ENCODE data around the gene FAM53A. TPM values are rescaled to one million over a fixed set of nuclear protein-coding genes. Genes with fewer than 3 reads are reported as not detected.

FAM53A gene
- total and polyA plus RNA-seq, 5 donors from 2014 or later, result 0.76 to 3.6 (median 1.8) TPM

- H3K36me3 Mint-ChIP-seq, result no peaks in the 10 kb centered on the region
- no peaks in the 10 kb centered on the region for H3K9me3 Mint-ChIP-seq
Measured at GRCh38 chr4:1629699-1630083, 54.4 kb downstream of the FAM53A start.

GRCh38 chr4:1628892-1629698, 55.0 kb downstream of the FAM53A start:
- no peaks in the 10 kb centered on the region for H3K36me3 ChIP-seq (ENCODE audit: control insufficient read depth, insufficient read depth, low read length)
- no peak overlapping the region for H3K27ac ChIP-seq (ENCODE audit: insufficient read depth, low read length, poor library complexity, severe bottlenecking)
- no peak overlapping the region for H3K27ac Mint-ChIP-seq
- ATAC-seq (ENCODE audit: low read depth in 2 of 2), result peak; percentile 60 to 73
- H3K27me3 Mint-ChIP-seq, result no peaks in the 10 kb centered on the region
- H3K4me1 Mint-ChIP-seq, result no peaks in the 10 kb centered on the region
- H3K9me3 Mint-ChIP-seq, result no peaks in the 10 kb centered on the region
- H3K4me1 ChIP-seq (ENCODE audit: control insufficient read depth, insufficient read depth, low read length, poor library complexity, severe bottlenecking), result peaks cover 6% of the 10 kb centered on the region
- no peaks in the 10 kb centered on the region for H3K36me3 Mint-ChIP-seq
- no peak overlapping the region for H3K4me3 ChIP-seq (ENCODE audit: low read depth, low read length)
- H3K27me3 ChIP-seq (ENCODE audit: control insufficient read depth, insufficient read depth, low read length), result no peaks in the 10 kb centered on the region
- DNase-seq, result peak; percentile 44 to 58 (median 49)
- no peaks in the 10 kb centered on the region for H3K9me3 ChIP-seq (ENCODE audit: control insufficient read depth in 2 of 2, low read length in 2 of 2)
- H3K4me3 Mint-ChIP-seq, result no peak overlapping the region

More at GRCh38 chr4:1629699-1630083, 54.4 kb downstream of the FAM53A start:
- DNase-seq, result no peak
- Mint-ChIP-seq H3K27me3 (no peaks in the 10 kb centered on the region), H3K27ac (no peak overlapping the region), H3K4me3 (no peak overlapping the region), H3K4me1 (no peaks in the 10 kb centered on the region)
- no peak for ATAC-seq (ENCODE audit: low read depth in 2 of 2)
- peaks cover 6% of the 10 kb centered on the region for H3K4me1 ChIP-seq (ENCODE audit: control insufficient read depth, insufficient read depth, low read length, poor library complexity, severe bottlenecking)
- H3K27me3 ChIP-seq (ENCODE audit: control insufficient read depth, insufficient read depth, low read length), result no peaks in the 10 kb centered on the region
- H3K4me3 ChIP-seq (ENCODE audit: low read depth, low read length), result no peak overlapping the region
- H3K9me3 ChIP-seq (ENCODE audit: control insufficient read depth in 2 of 2, low read length in 2 of 2), result no peaks in the 10 kb centered on the region
- H3K36me3 ChIP-seq (ENCODE audit: control insufficient read depth, insufficient read depth, low read length), result no peaks in the 10 kb centered on the region
- no peak overlapping the region for H3K27ac ChIP-seq (ENCODE audit: insufficient read depth, low read length, poor library complexity, severe bottlenecking)

- no peaks in the 10 kb centered on the region for H3K9me3 ChIP-seq (ENCODE audit: control insufficient read depth in 2 of 2, low read length in 2 of 2)
- Mint-ChIP-seq H3K36me3 (no peaks in the 10 kb centered on the region), H3K4me1 (no peaks in the 10 kb centered on the region), H3K27ac (no peak overlapping the region), H3K9me3 (no peaks in the 10 kb centered on the region), H3K4me3 (no peak overlapping the region), H3K27me3 (no peaks in the 10 kb centered on the region)
- no peaks in the 10 kb centered on the region for H3K36me3 ChIP-seq (ENCODE audit: control insufficient read depth, insufficient read depth, low read length)
- H3K27me3 ChIP-seq (ENCODE audit: control insufficient read depth, insufficient read depth, low read length), result no peaks in the 10 kb centered on the region
- no peak overlapping the region for H3K27ac ChIP-seq (ENCODE audit: insufficient read depth, low read length, poor library complexity, severe bottlenecking)
- DNase-seq, result no peak
- no peak for ATAC-seq (ENCODE audit: low read depth in 2 of 2)
- H3K4me1 ChIP-seq (ENCODE audit: control insufficient read depth, insufficient read depth, low read length, poor library complexity, severe bottlenecking), result peaks cover 6% of the 10 kb centered on the region
- no peak overlapping the region for H3K4me3 ChIP-seq (ENCODE audit: low read depth, low read length)
Measured at GRCh38 chr4:1627417-1628313, 56.4 kb downstream of the FAM53A start.

GRCh38 chr4:1626941-1627340, 57.2 kb downstream of the FAM53A start:
- Mint-ChIP-seq H3K9me3 (no peaks in the 10 kb centered on the region), H3K36me3 (no peaks in the 10 kb centered on the region), H3K4me3 (no peak overlapping the region), H3K27ac (no peak overlapping the region), H3K4me1 (peaks cover 0 to under 1% (median 0%) of the 10 kb centered on the region in 4 donors), H3K27me3 (no peaks in the 10 kb centered on the region)
- no peaks in the 10 kb centered on the region for H3K9me3 ChIP-seq (ENCODE audit: control insufficient read depth in 2 of 2, low read length in 2 of 2)
- no peak for ATAC-seq (ENCODE audit: low read depth in 2 of 2)
- H3K36me3 ChIP-seq (ENCODE audit: control insufficient read depth, insufficient read depth, low read length), result no peaks in the 10 kb centered on the region
- peaks cover 6% of the 10 kb centered on the region for H3K4me1 ChIP-seq (ENCODE audit: control insufficient read depth, insufficient read depth, low read length, poor library complexity, severe bottlenecking)
- H3K4me3 ChIP-seq (ENCODE audit: low read depth, low read length), result no peak overlapping the region
- no peaks in the 10 kb centered on the region for H3K27me3 ChIP-seq (ENCODE audit: control insufficient read depth, insufficient read depth, low read length)
- H3K27ac ChIP-seq (ENCODE audit: insufficient read depth, low read length, poor library complexity, severe bottlenecking), result no peak overlapping the region
- no peak for DNase-seq

GRCh38 chr4:1626151-1626550, 58.0 kb downstream of the FAM53A start:
- Histone ChIP-seq H3K36me3 (ENCODE audit: control insufficient read depth, insufficient read depth, low read length) (no peaks in the 10 kb centered on the region), H3K4me3 (ENCODE audit: low read depth, low read length) (no peak overlapping the region), H3K27me3 (ENCODE audit: control insufficient read depth, insufficient read depth, low read length) (no peaks in the 10 kb centered on the region), H3K27ac (ENCODE audit: insufficient read depth, low read length, poor library complexity, severe bottlenecking) (no peak overlapping the region), H3K9me3 (ENCODE audit: control insufficient read depth in 2 of 2, low read length in 2 of 2) (no peaks in the 10 kb centered on the region), H3K4me1 (ENCODE audit: control insufficient read depth, insufficient read depth, low read length, poor library complexity, severe bottlenecking) (peaks cover 6% of the 10 kb centered on the region)
- DNase-seq (no peak), ATAC-seq (ENCODE audit: low read depth in 2 of 2) (no peak)
- Mint-ChIP-seq H3K4me1 (peaks cover 0 to 2% (median 0%) of the 10 kb centered on the region in 4 donors), H3K4me3 (no peak overlapping the region), H3K27me3 (no peaks in the 10 kb centered on the region), H3K9me3 (no peaks in the 10 kb centered on the region), H3K27ac (no peak overlapping the region), H3K36me3 (no peaks in the 10 kb centered on the region)

- no peak overlapping the region for H3K27ac ChIP-seq (ENCODE audit: insufficient read depth, low read length, poor library complexity, severe bottlenecking)
- no peak overlapping the region for H3K4me3 Mint-ChIP-seq
- H3K4me3 ChIP-seq (ENCODE audit: low read depth, low read length), result no peak overlapping the region
- ATAC-seq (ENCODE audit: low read depth in 2 of 2) (no peak), DNase-seq (no peak)
- no peaks in the 10 kb centered on the region for H3K36me3 Mint-ChIP-seq
- peaks cover 6% of the 10 kb centered on the region for H3K4me1 ChIP-seq (ENCODE audit: control insufficient read depth, insufficient read depth, low read length, poor library complexity, severe bottlenecking)
- H3K36me3 ChIP-seq (ENCODE audit: control insufficient read depth, insufficient read depth, low read length), result no peaks in the 10 kb centered on the region
- no peaks in the 10 kb centered on the region for H3K27me3 ChIP-seq (ENCODE audit: control insufficient read depth, insufficient read depth, low read length)
- no peaks in the 10 kb centered on the region for H3K9me3 Mint-ChIP-seq
- H3K27me3 Mint-ChIP-seq, result no peaks in the 10 kb centered on the region
- no peak overlapping the region for H3K27ac Mint-ChIP-seq
- peaks cover 0 to 4% (median under 1%) of the 10 kb centered on the region in 4 donors for H3K4me1 Mint-ChIP-seq
- no peaks in the 10 kb centered on the region for H3K9me3 ChIP-seq (ENCODE audit: control insufficient read depth in 2 of 2, low read length in 2 of 2)
Measured at GRCh38 chr4:1625600-1626138, 58.4 kb downstream of the FAM53A start.

- Mint-ChIP-seq H3K27me3 (no peaks in the 10 kb centered on the region), H3K4me1 (peaks cover 0 to 11% (median 2%) of the 10 kb centered on the region in 4 donors)
Measured at GRCh38 chr4:1624519-1624910, 59.6 kb downstream of the FAM53A start.

More at GRCh38 chr4:1624519-1624910, 59.6 kb downstream of the FAM53A start:
- Mint-ChIP-seq H3K4me3 (no peak overlapping the region), H3K27ac (peak overlapping the region in 2 of 3 donors; percentile 62 to 74), H3K9me3 (no peaks in the 10 kb centered on the region), H3K36me3 (no peaks in the 10 kb centered on the region)
- H3K9me3 ChIP-seq (ENCODE audit: control insufficient read depth in 2 of 2, low read length in 2 of 2), result no peaks in the 10 kb centered on the region
- no peaks in the 10 kb centered on the region for H3K36me3 ChIP-seq (ENCODE audit: control insufficient read depth, insufficient read depth, low read length)
- no peak overlapping the region for H3K27ac ChIP-seq (ENCODE audit: insufficient read depth, low read length, poor library complexity, severe bottlenecking)
- ATAC-seq (ENCODE audit: low read depth in 2 of 2) (no peak), DNase-seq (no peak)
- no peaks in the 10 kb centered on the region for H3K27me3 ChIP-seq (ENCODE audit: control insufficient read depth, insufficient read depth, low read length)
- no peak overlapping the region for H3K4me3 ChIP-seq (ENCODE audit: low read depth, low read length)
- peaks cover 9% of the 10 kb centered on the region for H3K4me1 ChIP-seq (ENCODE audit: control insufficient read depth, insufficient read depth, low read length, poor library complexity, severe bottlenecking)

Data from CD4-positive, CD25-positive, alpha-beta regulatory T cell (primary cell).